Nephron progenitor cell (in vitro differentiated cells): ENCODE data around the gene SLC38A2.

Experiments used
- DNase-seq: peaks from one replicate; pipeline ENCODE4 v3.0.0; 2021
- H3K27ac Mint-ChIP-seq: 2 replicates; pipeline ENCODE4 v1.8.0; 2021; ENCODE audit warnings: mild to moderate bottlenecking, moderate library complexity, mixed read lengths
- H3K27me3 Mint-ChIP-seq: 2 replicates; pipeline ENCODE4 v1.8.0; 2021; ENCODE audit warnings: mild to moderate bottlenecking, low read depth, mixed read lengths; ENCODE audit not compliant: poor library complexity
- H3K36me3 Mint-ChIP-seq: 2 replicates; pipeline ENCODE4 v1.8.0; 2021; ENCODE audit warnings: low read depth, mixed read lengths
- H3K4me1 Mint-ChIP-seq: 2 replicates; pipeline ENCODE4 v1.8.0; 2021; ENCODE audit warnings: mixed read lengths
- H3K4me3 Mint-ChIP-seq: 2 replicates; pipeline ENCODE4 v1.8.0; 2021; ENCODE audit warnings: mild to moderate bottlenecking, moderate library complexity, mixed read lengths
- H3K9me3 Mint-ChIP-seq: 2 replicates; pipeline ENCODE4 v1.8.0; 2021; ENCODE audit warnings: mild to moderate bottlenecking, moderate library complexity, mixed read lengths
- TF ChIP-seq, protein P1 (sequence below): fragments of 200-600 bp; sonication (generic); IDR thresholded peaks from 2 replicates; pipeline ENCODE4 v1.5.0; 2021; ENCODE audit warnings: antibody characterized with exemption

Gene SLC38A2

DNA sequence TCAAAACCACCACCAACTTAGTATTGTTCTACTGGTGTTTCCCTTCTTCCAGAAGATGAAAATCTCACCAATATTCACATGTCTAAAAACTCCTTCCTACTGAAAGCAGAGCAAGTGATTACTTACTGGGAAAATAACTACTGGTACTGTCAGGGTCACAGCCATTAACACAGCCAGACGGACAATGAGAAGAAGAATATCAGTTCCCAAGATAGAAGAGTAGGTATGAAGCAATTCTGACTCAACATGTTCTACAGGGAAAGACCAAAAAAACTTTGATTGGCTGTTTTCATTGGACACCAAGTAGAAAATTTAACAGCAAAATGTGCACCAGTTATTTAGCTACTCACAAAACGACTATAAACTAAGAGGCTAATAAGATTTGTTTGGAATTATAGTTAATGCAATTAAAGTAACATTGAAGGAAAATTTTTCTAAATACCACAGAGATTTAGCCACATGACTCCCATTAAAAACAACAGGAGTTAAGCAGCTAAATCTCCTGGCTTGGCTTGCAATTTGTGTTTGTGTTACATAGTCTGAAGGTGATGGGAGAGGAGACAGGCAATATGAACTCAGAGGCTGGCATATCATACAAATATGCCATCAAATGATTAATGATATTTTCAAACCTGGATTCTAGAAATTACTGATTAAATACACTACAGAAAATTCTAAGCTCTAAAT is 9.5 kb downstream of the SLC38A2 start:
- no peak for DNase-seq
- Mint-ChIP-seq H3K4me3 (no peak overlapping the region), H3K9me3 (no peaks in the 10 kb centered on the region), H3K36me3 (peaks cover 87% of the 10 kb centered on the region), H3K27ac (no peak overlapping the region), H3K27me3 (no peaks in the 10 kb centered on the region), H3K4me1 (peaks cover 13% of the 10 kb centered on the region)
- TF ChIP-seq, protein P1, sequence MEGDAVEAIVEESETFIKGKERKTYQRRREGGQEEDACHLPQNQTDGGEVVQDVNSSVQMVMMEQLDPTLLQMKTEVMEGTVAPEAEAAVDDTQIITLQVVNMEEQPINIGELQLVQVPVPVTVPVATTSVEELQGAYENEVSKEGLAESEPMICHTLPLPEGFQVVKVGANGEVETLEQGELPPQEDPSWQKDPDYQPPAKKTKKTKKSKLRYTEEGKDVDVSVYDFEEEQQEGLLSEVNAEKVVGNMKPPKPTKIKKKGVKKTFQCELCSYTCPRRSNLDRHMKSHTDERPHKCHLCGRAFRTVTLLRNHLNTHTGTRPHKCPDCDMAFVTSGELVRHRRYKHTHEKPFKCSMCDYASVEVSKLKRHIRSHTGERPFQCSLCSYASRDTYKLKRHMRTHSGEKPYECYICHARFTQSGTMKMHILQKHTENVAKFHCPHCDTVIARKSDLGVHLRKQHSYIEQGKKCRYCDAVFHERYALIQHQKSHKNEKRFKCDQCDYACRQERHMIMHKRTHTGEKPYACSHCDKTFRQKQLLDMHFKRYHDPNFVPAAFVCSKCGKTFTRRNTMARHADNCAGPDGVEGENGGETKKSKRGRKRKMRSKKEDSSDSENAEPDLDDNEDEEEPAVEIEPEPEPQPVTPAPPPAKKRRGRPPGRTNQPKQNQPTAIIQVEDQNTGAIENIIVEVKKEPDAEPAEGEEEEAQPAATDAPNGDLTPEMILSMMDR: no peak

DNA sequence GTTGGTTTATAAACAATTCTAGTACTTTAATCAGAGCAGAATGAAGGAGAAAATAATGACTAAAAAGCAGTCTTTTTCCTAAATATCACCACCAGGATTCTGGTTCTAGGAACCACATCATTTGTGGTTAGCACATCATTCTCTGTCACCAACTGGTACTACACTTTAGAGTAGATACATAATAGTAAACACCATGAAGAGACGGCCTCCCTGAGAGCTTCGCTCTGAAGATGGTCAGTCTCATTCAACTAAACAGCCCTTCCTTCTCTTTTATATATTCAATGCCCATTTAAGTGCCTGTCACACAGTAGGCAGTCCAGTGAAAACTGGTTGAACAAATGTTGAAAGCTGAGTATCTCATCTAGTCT is 10.9 kb downstream of the SLC38A2 start:
- peaks cover 73% of the 10 kb centered on the region for H3K36me3 Mint-ChIP-seq
- H3K4me1 Mint-ChIP-seq: no peaks in the 10 kb centered on the region
- H3K27me3 Mint-ChIP-seq: no peaks in the 10 kb centered on the region
- H3K4me3 Mint-ChIP-seq: no peak overlapping the region
- no peak for DNase-seq
- H3K9me3 Mint-ChIP-seq: no peaks in the 10 kb centered on the region
- peak overlapping the region; percentile 46 for H3K27ac Mint-ChIP-seq
- TF ChIP-seq, protein P1: no peak

DNA sequence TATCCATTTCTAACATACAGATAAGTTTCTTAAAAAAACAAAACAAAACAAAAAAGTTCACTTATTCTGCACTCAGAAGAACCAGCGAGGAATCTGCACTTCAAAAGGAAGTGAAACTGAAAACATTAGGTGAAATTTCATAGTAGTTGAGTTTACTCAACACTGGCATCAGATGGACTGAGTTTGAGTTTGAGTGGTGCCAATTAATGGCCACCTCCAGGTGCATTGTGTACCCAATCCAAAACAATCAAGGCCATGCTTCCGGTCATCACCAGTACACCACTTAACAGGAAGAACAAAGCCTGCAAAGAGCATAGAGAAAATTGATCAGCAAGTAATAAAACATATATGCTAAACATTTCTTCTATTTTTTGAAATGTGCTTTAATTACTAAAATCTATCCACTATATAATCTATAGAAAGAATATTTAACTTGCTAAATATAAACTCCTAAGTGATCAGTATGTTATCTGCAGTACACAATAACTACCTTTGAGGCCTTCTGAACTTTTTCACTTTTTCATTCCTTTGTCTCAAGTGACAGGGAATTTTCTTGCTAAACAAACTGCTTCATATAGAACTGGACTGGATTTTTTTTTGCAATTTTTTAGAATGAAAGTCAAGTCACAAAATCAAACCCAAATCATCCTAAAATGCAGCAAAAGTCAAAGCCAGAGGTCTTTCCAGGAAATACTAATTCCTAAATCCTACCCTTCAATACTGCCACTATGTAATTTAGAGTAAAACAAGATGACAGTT is 11.5 kb downstream of the SLC38A2 start:
- Mint-ChIP-seq H3K36me3 (peaks cover 71% of the 10 kb centered on the region), H3K4me3 (no peak overlapping the region), H3K9me3 (no peaks in the 10 kb centered on the region), H3K27me3 (no peaks in the 10 kb centered on the region), H3K27ac (no peak overlapping the region), H3K4me1 (no peaks in the 10 kb centered on the region)
- no peak for DNase-seq
- TF ChIP-seq, protein P1: no peak

DNA sequence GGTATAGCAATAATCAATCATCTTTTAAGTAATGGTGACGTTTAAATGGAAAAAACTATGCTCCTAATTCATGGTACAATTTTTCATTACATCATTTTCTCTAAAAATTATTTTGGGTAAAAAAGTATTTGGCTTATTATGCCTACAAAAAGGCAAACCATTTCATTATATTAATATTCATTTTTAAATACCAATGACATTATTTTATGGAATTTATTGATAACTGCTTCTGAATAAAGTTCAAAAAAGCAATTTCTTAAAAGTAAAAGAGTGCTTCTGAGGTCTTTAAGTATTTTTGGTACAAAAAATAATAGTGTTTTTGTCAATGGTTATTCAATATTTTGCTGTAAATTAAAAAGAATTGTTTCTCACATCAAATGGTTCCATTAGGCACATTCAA is 12.2 kb downstream of the SLC38A2 start:
- Mint-ChIP-seq H3K27me3 (peaks cover 1% of the 10 kb centered on the region), H3K4me3 (no peak overlapping the region), H3K4me1 (no peaks in the 10 kb centered on the region), H3K36me3 (peaks cover 64% of the 10 kb centered on the region), H3K9me3 (no peaks in the 10 kb centered on the region), H3K27ac (no peak overlapping the region)
- TF ChIP-seq, protein P1: no peak
- no peak for DNase-seq

DNA sequence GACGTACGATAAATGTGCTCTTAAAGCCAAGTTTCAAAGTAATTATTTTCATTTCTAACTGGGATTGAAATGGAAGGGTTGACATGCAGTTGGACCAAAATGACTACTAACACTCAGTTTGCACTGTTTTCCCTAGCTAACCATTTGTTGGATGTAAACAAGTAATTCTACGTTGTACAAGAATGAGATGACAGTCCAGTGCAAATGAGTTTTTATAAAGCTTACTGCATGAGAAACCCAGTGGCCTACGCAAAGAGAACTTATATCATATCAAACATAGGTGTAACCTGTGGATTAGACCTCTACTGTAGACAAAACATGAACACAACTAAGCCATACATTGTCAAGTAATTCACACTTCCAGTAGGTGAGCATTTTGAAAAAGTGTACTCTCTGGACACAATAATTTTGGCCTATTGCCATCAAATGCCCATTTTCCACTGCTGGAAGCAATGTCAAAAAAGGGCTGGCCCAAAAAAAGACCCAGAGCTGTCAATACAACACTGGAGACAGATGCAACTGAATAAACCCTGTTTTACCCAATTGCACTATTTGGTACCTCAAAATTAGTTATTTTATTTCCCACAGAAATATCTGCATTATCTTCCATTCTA is 12.8 kb downstream of the SLC38A2 start:
- Mint-ChIP-seq H3K9me3 (no peaks in the 10 kb centered on the region), H3K4me3 (no peak overlapping the region), H3K27ac (no peak overlapping the region), H3K4me1 (no peaks in the 10 kb centered on the region), H3K36me3 (peaks cover 58% of the 10 kb centered on the region), H3K27me3 (peaks cover 4% of the 10 kb centered on the region)
- DNase-seq: no peak
- TF ChIP-seq, protein P1: no peak
